Measurements from ENCODE around the gene ARMC3.

Gene ARMC3

GRCh38 chr10:23080262-23080661 lies 152.4 kb downstream of the ARMC3 start:
- no peak for DNase-seq

GRCh38 chr10:23081221-23081750 lies 153.4 kb downstream of the ARMC3 start:
- DNase-seq = no peak

- DNase-seq = no peak
These were observed 154.0 kb downstream of the ARMC3 start for GRCh38 chr10:23081891-23082290.

Data from GOT3 (cell line).